SIG-M5 (cell line): ENCODE data around the gene PROKR2.

Experiments used
- DNase-seq: peaks from one replicate; lab custom pipeline; 2025; lab: John Stamatoyannopoulos, UW

Gene PROKR2

GRCh38 chr20:5282561-5282960 lies 34.2 kb downstream of the PROKR2 start:
- DNase-seq: no peak

GRCh38 chr20:5279661-5280060 lies 37.1 kb downstream of the PROKR2 start:
- no peak for DNase-seq

DNA sequence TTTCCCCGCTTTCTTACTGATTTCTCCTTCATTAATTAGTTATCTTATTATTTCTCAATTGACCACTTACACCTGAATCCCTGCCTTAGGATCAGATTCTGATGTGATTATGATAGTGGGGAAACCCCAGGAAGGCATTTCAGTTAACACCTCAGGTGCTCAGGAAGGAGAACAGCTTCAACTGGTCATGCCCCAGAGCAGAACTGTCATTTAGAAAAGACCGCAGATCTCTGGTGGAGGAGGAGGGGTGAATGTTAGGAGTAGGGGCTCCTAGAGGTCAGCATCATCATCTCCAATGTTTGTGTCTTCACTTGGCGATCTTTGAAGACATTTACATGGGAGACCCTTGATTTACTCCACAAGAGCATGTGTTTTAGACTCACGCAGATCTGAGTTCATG lies 44.5 kb downstream of the PROKR2 start:
- no peak for DNase-seq

DNA sequence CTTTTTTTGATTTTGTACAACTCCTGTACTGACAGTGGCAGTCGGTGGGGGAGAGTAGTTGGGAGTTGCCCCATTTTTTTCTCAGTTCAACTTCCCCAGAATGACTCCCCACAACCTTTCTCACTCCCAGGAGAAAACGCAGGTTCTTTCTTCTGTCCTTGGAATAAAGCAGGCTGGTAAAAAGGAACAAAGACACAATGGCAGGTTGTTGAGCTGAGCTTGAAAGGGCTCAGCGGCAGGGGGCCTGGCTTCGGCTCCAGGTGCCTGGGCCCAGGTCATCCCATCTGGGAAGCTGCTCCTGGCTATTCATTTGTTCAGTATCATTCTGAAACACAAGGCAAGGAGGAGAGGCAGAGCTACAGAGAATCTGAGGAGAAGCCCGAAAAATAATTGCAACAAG lies 46.2 kb downstream of the PROKR2 start:
- no peak for DNase-seq

DNA sequence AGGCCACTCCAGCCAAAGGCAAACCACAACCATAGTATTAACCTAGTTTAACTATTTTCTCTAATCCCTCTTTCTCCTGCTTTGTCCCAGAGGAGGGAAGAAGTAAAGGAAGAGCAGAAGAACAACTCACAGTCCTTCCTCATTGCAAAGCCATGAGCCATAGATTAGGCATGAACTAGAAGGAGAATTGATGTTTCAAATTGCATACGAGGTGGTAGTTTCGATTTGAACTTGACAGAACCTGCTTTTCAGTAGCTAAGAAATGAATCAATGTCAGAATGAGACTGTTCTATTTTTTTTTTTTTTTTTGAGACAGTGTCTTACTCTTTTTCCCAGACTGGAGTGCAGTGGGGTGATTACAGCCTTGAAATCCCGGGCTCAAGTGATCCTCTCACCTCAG lies 48.3 kb downstream of the PROKR2 start:
- DNase-seq: no peak

- no peak for DNase-seq
Observed at GRCh38 chr20:5267092-5267491, 49.7 kb downstream of the PROKR2 start.
